SK-N-SH (cell line): ENCODE data around the gene SESTD1. TPM values are rescaled to one million over a fixed set of nuclear protein-coding genes. Genes with fewer than 3 reads are reported as not detected.

Experiments used
- CTCF ChIA-PET: fragments of 300-600, 350-600 bp; formaldehyde crosslinking; extraction: SDS; loops from one replicate; lab custom pipeline; 2021; lab: Yijun Ruan, JAX
- POLR2A ChIA-PET: fragments of 350-600 bp; sonication (Branson Sonifier 250); formaldehyde crosslinking; extraction: SDS; loops from one replicate; lab custom pipeline; 2020; ENCODE audit warnings: antibody characterized with exemption, inconsistent platforms; lab: Yijun Ruan, JAX
- DNase-seq: peaks from one replicate; pipeline ENCODE4 v3.0.0; 2012
- H2AFZ ChIP-seq: fragments of 200-600 bp; sonication (generic); 2 replicates; pipeline ENCODE4 v1.8.1; 2016; ENCODE audit warnings: antibody characterized with exemption, mild to moderate bottlenecking, low read depth
- H3F3A ChIP-seq: fragments of 200-600 bp; sonication (generic); replicated peaks from 2 replicates; pipeline ENCODE3; 2016; ENCODE audit warnings: antibody characterized with exemption, mild to moderate bottlenecking; ENCODE audit not compliant: insufficient read depth
- H3K27ac ChIP-seq, 2 experiments: fragments of 200-500 bp in 1 of 2; fragments of 200-600 bp in 1 of 2; sonication (Bioruptor generic) in 1 of 2; sonication (generic), shearing (Covaris generic) in 1 of 2; 2 replicates each; pipeline versions ENCODE4 v1.5.1 to v1.6.1; 2014 to 2016; ENCODE audit warnings: low read depth in 2 of 2, inconsistent platforms in 1 of 2, low read length in 1 of 2, mild to moderate bottlenecking in 1 of 2, mixed read lengths in 1 of 2
- H3K27me3 ChIP-seq: fragments of 200-600 bp; sonication (generic), shearing (Covaris generic); 2 replicates; pipeline ENCODE4 v1.6.1; 2016; ENCODE audit warnings: mixed run types; ENCODE audit not compliant: insufficient read depth
- H3K36me3 ChIP-seq, 2 experiments: fragments of 200-500 bp in 1 of 2; fragments of 200-600 bp in 1 of 2; sonication (Bioruptor generic) in 1 of 2; sonication (generic) in 1 of 2; replicated peaks in 1 of 2; 2 replicates each; pipeline versions ENCODE3 to v1.5.1; 2014 to 2016; ENCODE audit warnings: low read length in 1 of 2, mild to moderate bottlenecking in 1 of 2; ENCODE audit not compliant: insufficient read depth in 2 of 2, control insufficient read depth in 1 of 2
- H3K4me1 ChIP-seq, 2 experiments: fragments of 200-500 bp in 1 of 2; fragments of 200-600 bp in 1 of 2; sonication (Bioruptor generic) in 1 of 2; sonication (generic), shearing (Covaris generic) in 1 of 2; 2 replicates each; pipeline versions ENCODE4 v1.5.1 to v1.6.1; 2014 to 2016; ENCODE audit warnings: low read depth in 1 of 2, low read length in 1 of 2, mixed run types in 1 of 2; ENCODE audit not compliant: insufficient read depth in 2 of 2, control insufficient read depth in 1 of 2
- H3K4me2 ChIP-seq: fragments of 200-600 bp; sonication (generic), shearing (Covaris generic); 2 replicates; pipeline ENCODE4 v1.6.1; 2017; ENCODE audit warnings: mixed run types
- H3K4me3 ChIP-seq, 2 experiments: fragments of 200-500 bp in 1 of 2; fragments of 200-600 bp in 1 of 2; sonication (Bioruptor generic) in 1 of 2; sonication (generic), shearing (Covaris generic) in 1 of 2; 2 replicates each; pipeline versions ENCODE4 v1.5.1 to v1.8.1; 2014 to 2016; ENCODE audit warnings: low read depth in 2 of 2, inconsistent platforms in 1 of 2, low read length in 1 of 2, mild to moderate bottlenecking in 1 of 2, mixed read lengths in 1 of 2, moderate library complexity in 1 of 2
- H3K79me2 ChIP-seq: fragments of 200-600 bp; sonication (generic); 2 replicates; pipeline ENCODE4 v1.8.1; 2017; ENCODE audit warnings: mild to moderate bottlenecking; ENCODE audit not compliant: insufficient read depth
- H3K9ac ChIP-seq: fragments of 200-600 bp; sonication (generic); 2 replicates; pipeline ENCODE4 v1.6.1; 2017; ENCODE audit warnings: mixed run types
- H3K9me2 ChIP-seq: fragments of 200-600 bp; sonication (generic); 2 replicates; pipeline ENCODE4 v1.6.1; 2017; ENCODE audit warnings: mixed run types
- H3K9me3 ChIP-seq: fragments of 200-600 bp; sonication (generic); 2 replicates; pipeline ENCODE4 v1.6.1; 2017; ENCODE audit warnings: mixed run types, mild to moderate bottlenecking, moderate library complexity
- H4K20me1 ChIP-seq: fragments of 200-600 bp; sonication (generic); 2 replicates; pipeline ENCODE4 v1.6.1; 2017; ENCODE audit warnings: mild to moderate bottlenecking, mixed run types; ENCODE audit not compliant: insufficient read depth
- CHD2 ChIP-seq: fragments of 150-350 bp; IDR thresholded peaks from 2 replicates; pipeline ENCODE4 v1.6.1; 2018; ENCODE audit warnings: low read length; ENCODE audit not compliant: partially characterized antibody
- CTCF ChIP-seq: fragments of 200-600 bp; sonication (generic); IDR thresholded peaks from 2 replicates; pipeline ENCODE4 v1.6.1; 2017; ENCODE audit warnings: antibody characterized with exemption, mild to moderate bottlenecking, moderate library complexity
- EP300 ChIP-seq, 2 experiments: IDR thresholded peaks; 2 replicates each; pipeline versions ENCODE4 v1.4.0 to v1.6.1; 2012; ENCODE audit warnings: borderline replicate concordance in 1 of 2, low read depth in 1 of 2, low read length in 1 of 2
- FOSL2 ChIP-seq: IDR thresholded peaks from 2 replicates; pipeline ENCODE4 v1.4.0; 2012; ENCODE audit warnings: low read depth, mild to moderate bottlenecking, moderate library complexity, borderline replicate concordance
- GABPA ChIP-seq: IDR thresholded peaks from 2 replicates; pipeline ENCODE4 v1.4.0; 2012; ENCODE audit warnings: low read depth, mild to moderate bottlenecking
- JUND ChIP-seq: IDR thresholded peaks from 2 replicates; pipeline ENCODE4 v1.4.0; 2012
- NFIC ChIP-seq: IDR thresholded peaks from 2 replicates; pipeline ENCODE4 v1.4.0; 2012; ENCODE audit warnings: borderline replicate concordance
- PBX3 ChIP-seq: IDR thresholded peaks from 2 replicates; pipeline ENCODE4; 2012
- POLR2AphosphoS5 ChIP-seq: IDR thresholded peaks from 2 replicates; pipeline ENCODE4 v1.6.1; 2012; ENCODE audit warnings: low read depth, low read length
- RCOR1 ChIP-seq: fragments of 150-350 bp; IDR thresholded peaks from 2 replicates; pipeline ENCODE4 v1.6.1; 2017; ENCODE audit warnings: antibody characterized with exemption, low read length
- RFX5 ChIP-seq: IDR thresholded peaks from 2 replicates; pipeline ENCODE4 v1.6.1; 2012; ENCODE audit warnings: mild to moderate bottlenecking, improper control_type of control experiment, low read length
- SMC3 ChIP-seq: IDR thresholded peaks from 2 replicates; pipeline ENCODE4 v1.6.1; 2012; ENCODE audit warnings: low read depth, low read length, improper control_type of control experiment
- TAF1 ChIP-seq: IDR thresholded peaks from 2 replicates; pipeline ENCODE4 v1.6.1; 2012; ENCODE audit warnings: low read depth, mild to moderate bottlenecking, low read length, moderate library complexity, borderline replicate concordance
- TCF12 ChIP-seq: IDR thresholded peaks from 2 replicates; pipeline ENCODE4 v1.4.0; 2012
- TEAD4 ChIP-seq: IDR thresholded peaks from 2 replicates; pipeline ENCODE4 v1.4.0; 2012; ENCODE audit warnings: mild to moderate bottlenecking, borderline replicate concordance; ENCODE audit not compliant: insufficient read depth
- YY1 ChIP-seq: IDR thresholded peaks from 2 replicates; pipeline ENCODE4 v1.4.0; 2012; ENCODE audit warnings: low read depth, mild to moderate bottlenecking
- WGBS: methylation state at CpG from one replicate; pipeline ENCODE4 v1.1.6; 2017; ENCODE audit warnings: low lambda C conversion rate; 5-methylcytosine and 5-hydroxymethylcytosine counted together
- polyA plus RNA-seq, 3 experiments: library from polyadenylated mRNA; depleted of rRNA; stranded (reverse); fragments of >200 nt; gene quantifications; 2 replicates each; pipeline ENCODE4 v1.2.3, GENCODE V29; 2012
- TF ChIP-seq, protein P1 (sequence below): IDR thresholded peaks from 2 replicates; pipeline ENCODE4 v1.4.0; 2012; ENCODE audit warnings: low read depth
- TF ChIP-seq, protein P2 (sequence below): IDR thresholded peaks from 2 replicates; pipeline ENCODE4 v1.4.0; 2012; ENCODE audit warnings: low read depth, borderline replicate concordance

Gene SESTD1
- polyA plus RNA-seq, 1 of the 3 experiments (the other 2 are of a cell fraction): 4.6 TPM

DNA sequence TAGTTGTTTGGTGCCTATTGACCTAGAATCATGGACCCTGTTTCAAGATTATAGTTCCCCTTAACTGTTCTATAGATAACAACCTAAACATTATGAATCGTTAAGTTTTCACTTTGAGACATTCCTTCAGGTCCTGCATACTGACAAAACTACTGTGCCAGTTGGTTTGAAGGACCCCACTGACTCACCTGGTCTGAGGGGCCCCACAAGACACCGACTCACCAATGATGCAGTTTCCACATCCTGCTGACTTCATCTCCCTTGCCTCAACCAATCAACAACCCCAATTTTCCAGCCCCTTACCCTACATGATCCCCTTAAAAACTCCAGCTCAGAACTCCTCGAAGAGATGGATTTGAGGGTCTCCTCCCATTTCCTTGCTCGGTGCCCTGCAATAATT lies 125.1 kb downstream of the SESTD1 start:
- no peaks in the 10 kb centered on the region for H3F3A ChIP-seq
- no peaks in the 10 kb centered on the region for H4K20me1 ChIP-seq
- TF ChIP-seq, protein P1, sequence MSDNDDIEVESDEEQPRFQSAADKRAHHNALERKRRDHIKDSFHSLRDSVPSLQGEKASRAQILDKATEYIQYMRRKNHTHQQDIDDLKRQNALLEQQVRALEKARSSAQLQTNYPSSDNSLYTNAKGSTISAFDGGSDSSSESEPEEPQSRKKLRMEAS: no peak
- no peak for TF ChIP-seq RFX5
- H3K4me2 ChIP-seq: no peak overlapping the region
- H3K27ac ChIP-seq: no peak overlapping the region
- H3K9ac ChIP-seq: no peak overlapping the region
- ChIA-PET POLR2A (no interaction called here), CTCF (interaction anchor here (2.5 kb wide), 1 partner anchor 10 kb away, joined by 10 read pairs; no protein-coding TSS in a partner anchor)
- H3K4me3 ChIP-seq: no peak overlapping the region
- H3K9me2 ChIP-seq: no peaks in the 10 kb centered on the region
- no peaks in the 10 kb centered on the region for H3K9me3 ChIP-seq
- WGBS: 94% methylated on average over 4 of the region's 4 CpGs
- no peak for DNase-seq
- H3K79me2 ChIP-seq: no peaks in the 10 kb centered on the region
- H3K27me3 ChIP-seq: no peaks in the 10 kb centered on the region
- H3K36me3 ChIP-seq: peaks cover 14 to 22% of the 10 kb centered on the region in 2 experiments
- no peaks in the 10 kb centered on the region; a peak in 1 of 4 replicates for H3K4me1 ChIP-seq
- no peak overlapping the region for H2AFZ ChIP-seq

DNA sequence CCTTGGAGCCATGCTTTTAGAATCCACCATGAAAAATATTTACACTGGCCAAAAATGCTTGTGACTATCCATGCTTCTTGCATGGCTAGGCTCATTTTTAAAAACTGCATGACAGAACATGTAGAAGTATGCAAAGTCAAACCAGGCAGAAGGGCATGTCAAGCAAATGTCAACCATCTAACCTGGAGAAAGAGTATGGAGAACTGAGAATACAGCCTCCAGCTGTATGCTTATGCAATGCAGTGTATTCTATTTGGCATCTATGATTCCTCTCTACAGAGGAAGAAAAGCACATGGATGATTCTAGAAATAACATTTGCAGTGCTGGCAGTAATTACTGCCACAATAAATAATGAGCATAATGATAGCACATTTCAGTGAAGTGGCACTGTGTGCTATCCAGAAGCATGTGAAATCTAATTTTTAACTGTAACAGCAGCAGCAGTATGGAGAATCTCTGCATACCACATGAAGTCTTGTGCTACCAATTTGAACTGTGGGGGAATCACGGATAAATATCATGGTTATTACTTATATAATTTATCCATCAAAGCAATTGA lies 127.4 kb downstream of the SESTD1 start:
- Histone ChIP-seq H3K4me1 (peaks cover 0 to 1% of the 10 kb centered on the region in 2 experiments; a peak in 1 of 4 replicates), H3K9me3 (no peaks in the 10 kb centered on the region), H4K20me1 (no peaks in the 10 kb centered on the region), H3K27me3 (no peaks in the 10 kb centered on the region), H3K9me2 (no peaks in the 10 kb centered on the region), H3K9ac (no peak overlapping the region), H3K4me2 (no peak overlapping the region), H3K4me3 (no peak overlapping the region), H3K36me3 (peaks cover 10 to 18% of the 10 kb centered on the region in 2 experiments), H3F3A (no peaks in the 10 kb centered on the region), H2AFZ (no peak overlapping the region), H3K79me2 (no peaks in the 10 kb centered on the region), H3K27ac (no peak overlapping the region)
- ChIA-PET CTCF (interaction anchor here (1.2 kb wide), 1 partner anchor 376 kb away, joined by 3 read pairs; no protein-coding TSS in a partner anchor), POLR2A (no interaction called here)
- WGBS: 86% methylated on average over 1 of the region's 1 CpG
- TF ChIP-seq YY1: no peak
- TF ChIP-seq, protein P2, sequence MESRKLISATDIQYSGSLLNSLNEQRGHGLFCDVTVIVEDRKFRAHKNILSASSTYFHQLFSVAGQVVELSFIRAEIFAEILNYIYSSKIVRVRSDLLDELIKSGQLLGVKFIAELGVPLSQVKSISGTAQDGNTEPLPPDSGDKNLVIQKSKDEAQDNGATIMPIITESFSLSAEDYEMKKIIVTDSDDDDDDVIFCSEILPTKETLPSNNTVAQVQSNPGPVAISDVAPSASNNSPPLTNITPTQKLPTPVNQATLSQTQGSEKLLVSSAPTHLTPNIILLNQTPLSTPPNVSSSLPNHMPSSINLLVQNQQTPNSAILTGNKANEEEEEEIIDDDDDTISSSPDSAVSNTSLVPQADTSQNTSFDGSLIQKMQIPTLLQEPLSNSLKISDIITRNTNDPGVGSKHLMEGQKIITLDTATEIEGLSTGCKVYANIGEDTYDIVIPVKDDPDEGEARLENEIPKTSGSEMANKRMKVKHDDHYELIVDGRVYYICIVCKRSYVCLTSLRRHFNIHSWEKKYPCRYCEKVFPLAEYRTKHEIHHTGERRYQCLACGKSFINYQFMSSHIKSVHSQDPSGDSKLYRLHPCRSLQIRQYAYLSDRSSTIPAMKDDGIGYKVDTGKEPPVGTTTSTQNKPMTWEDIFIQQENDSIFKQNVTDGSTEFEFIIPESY: no peak
- peak; percentile 72 for TF ChIP-seq RCOR1
- TF ChIP-seq FOSL2: no peak
- TF ChIP-seq POLR2AphosphoS5: no peak
- no peak for TF ChIP-seq GABPA
- no peak for TF ChIP-seq TCF12
- no peak for DNase-seq

- H2AFZ ChIP-seq: no peak overlapping the region
- H3K36me3 ChIP-seq: peaks cover 0 to 13% of the 10 kb centered on the region in 2 experiments
- WGBS: 82% methylated on average over 1 of the region's 1 CpG
- H3K9me2 ChIP-seq: no peaks in the 10 kb centered on the region
- H3K27me3 ChIP-seq: no peaks in the 10 kb centered on the region
- H3K79me2 ChIP-seq: no peaks in the 10 kb centered on the region
- H3K4me3 ChIP-seq: no peak overlapping the region
- H3K4me2 ChIP-seq: no peak overlapping the region
- no peak overlapping the region for H3K9ac ChIP-seq
- peaks cover 3% of the 10 kb centered on the region for H3F3A ChIP-seq
- no peak for DNase-seq
- no peak overlapping the region for H3K27ac ChIP-seq
- ChIA-PET CTCF (interaction anchor here (0.6 to 1.8 kb wide), 3 partner anchors 17 to 241 kb away, joined by 3 to 4 read pairs (median 4); no protein-coding TSS in a partner anchor), POLR2A (interaction anchor here (0.6 kb wide), 1 partner anchor 462 kb away, joined by 4 read pairs; no protein-coding TSS in a partner anchor)
- H4K20me1 ChIP-seq: no peaks in the 10 kb centered on the region
- H3K9me3 ChIP-seq: no peaks in the 10 kb centered on the region
- H3K4me1 ChIP-seq: peaks cover 0 to 4% of the 10 kb centered on the region in 2 experiments; a peak in 2 of 4 replicates
- TF ChIP-seq NFIC (no peak), EP300 (IDR thresholded peaks at IDR 0.05; ENCODE audit: borderline replicate concordance in 1 of 2, low read depth in 1 of 2, low read length in 1 of 2) (no peak), JUND (no peak), CTCF (no peak), TEAD4 (no peak), PBX3 (no peak), POLR2AphosphoS5 (no peak), TAF1 (no peak), SMC3 (no peak), TCF12 (no peak), CHD2 (no peak)
Observed at GRCh38 chr2:179133016-179133415, 131.6 kb downstream of the SESTD1 start.
